DOHH2 (cell line): Measurements from ENCODE around the gene CLDN5.

ENCODE experiments used
- EZH2phosphoT487 ChIP-seq: fragments of 200-600 bp; sonication (generic); IDR thresholded peaks from 2 replicates; pipeline ENCODE4 v1.6.1; 2017; ENCODE audit warnings: borderline replicate concordance, mild to moderate bottlenecking, antibody characterized with exemption, low read length, moderate library complexity, mixed read lengths
- TF ChIP-seq, protein P1 (sequence below): fragments of 200-600 bp; sonication (generic); IDR thresholded peaks from one replicate; pipeline ENCODE4 v1.5.1; 2014; ENCODE audit warnings: antibody characterized with exemption, mild to moderate bottlenecking, low read depth, low read length; ENCODE audit not compliant: poor library complexity, severe bottlenecking

DNA sequence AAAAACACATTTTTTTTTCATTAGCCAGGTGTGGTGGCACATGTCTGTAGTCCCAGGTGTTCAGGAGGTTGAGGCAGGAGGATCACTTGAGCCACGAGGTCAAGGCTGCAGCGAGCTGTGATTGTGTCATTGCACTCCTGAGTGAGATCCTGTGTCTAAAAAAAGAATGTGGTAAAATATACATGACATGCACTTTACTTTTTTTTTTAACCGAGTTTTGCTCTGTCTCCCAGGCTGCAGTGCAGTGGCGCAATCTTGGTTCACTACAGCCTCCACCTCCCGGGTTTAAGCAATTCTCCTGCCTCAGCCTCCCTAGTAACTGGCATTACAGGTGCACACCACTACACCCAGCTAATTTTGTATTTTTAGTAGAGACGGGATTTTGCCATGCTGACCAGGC, 22.5 kb upstream of the CLDN5 start:
- TF ChIP-seq, protein P1, sequence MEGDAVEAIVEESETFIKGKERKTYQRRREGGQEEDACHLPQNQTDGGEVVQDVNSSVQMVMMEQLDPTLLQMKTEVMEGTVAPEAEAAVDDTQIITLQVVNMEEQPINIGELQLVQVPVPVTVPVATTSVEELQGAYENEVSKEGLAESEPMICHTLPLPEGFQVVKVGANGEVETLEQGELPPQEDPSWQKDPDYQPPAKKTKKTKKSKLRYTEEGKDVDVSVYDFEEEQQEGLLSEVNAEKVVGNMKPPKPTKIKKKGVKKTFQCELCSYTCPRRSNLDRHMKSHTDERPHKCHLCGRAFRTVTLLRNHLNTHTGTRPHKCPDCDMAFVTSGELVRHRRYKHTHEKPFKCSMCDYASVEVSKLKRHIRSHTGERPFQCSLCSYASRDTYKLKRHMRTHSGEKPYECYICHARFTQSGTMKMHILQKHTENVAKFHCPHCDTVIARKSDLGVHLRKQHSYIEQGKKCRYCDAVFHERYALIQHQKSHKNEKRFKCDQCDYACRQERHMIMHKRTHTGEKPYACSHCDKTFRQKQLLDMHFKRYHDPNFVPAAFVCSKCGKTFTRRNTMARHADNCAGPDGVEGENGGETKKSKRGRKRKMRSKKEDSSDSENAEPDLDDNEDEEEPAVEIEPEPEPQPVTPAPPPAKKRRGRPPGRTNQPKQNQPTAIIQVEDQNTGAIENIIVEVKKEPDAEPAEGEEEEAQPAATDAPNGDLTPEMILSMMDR = no peak
- TF ChIP-seq EZH2phosphoT487 = no peak
